T47D (cell line): ENCODE data around the gene DCAF17.
"Not testable (repeated sequence)": the region's sequence is repeated elsewhere in the genome, so short reads cannot be mapped to it uniquely, and the experiment has no call there.

ENCODE experiments used
- DNase-seq, 2 experiments: peaks; one replicate each; pipeline versions ENCODE4 v3.0.0 to v3.0.0-alpha.2; 2011 to 2012; ENCODE audit warnings: low read depth in 1 of 2, low spot score in 1 of 2
- JUND ChIP-seq: IDR thresholded peaks from 2 replicates; pipeline ENCODE4 v1.6.1; 2012; ENCODE audit warnings: low read depth
- in situ Hi-C: cut with HindIII; loops from 2 replicates; pipeline ENCODE4 v1.10.0; 2016; ENCODE audit warnings: low sequenced_read_pairs, low pct_unique_long_range_greater_than_20kb

The DCAF17 gene

GRCh38 chr2:171513719-171514160 is 79.7 kb downstream of the DCAF17 start:
- in situ Hi-C loops: no loop called here
- DNase-seq: no peak
- TF ChIP-seq JUND: no peak

GRCh38 chr2:171514908-171515582 is 81.0 kb downstream of the DCAF17 start:
- no peak for TF ChIP-seq JUND
- DNase-seq: no peak
- in situ Hi-C loops: no loop called here

GRCh38 chr2:171515672-171516298 is 81.8 kb downstream of the DCAF17 start:
- no peak for TF ChIP-seq JUND
- in situ Hi-C loops: no loop called here
- DNase-seq: no peak

- DNase-seq: no peak
- TF ChIP-seq JUND: no peak
Measured at GRCh38 chr2:171516793-171517192, 82.8 kb downstream of the DCAF17 start.

GRCh38 chr2:171520471-171520870 is 86.4 kb downstream of the DCAF17 start:
- DNase-seq: no peak
- TF ChIP-seq JUND: no peak
- in situ Hi-C loops: no loop called here

More at GRCh38 chr2:171516793-171517192, 82.8 kb downstream of the DCAF17 start:
- in situ Hi-C loops: no loop called here

- in situ Hi-C loops: no loop called here
- no peak for DNase-seq
- TF ChIP-seq JUND: no peak
Measured at GRCh38 chr2:171521361-171522051, 87.5 kb downstream of the DCAF17 start.

GRCh38 chr2:171522052-171522787 is 88.2 kb downstream of the DCAF17 start, which contains the start of gene CYBRD1:
CYBRD1 (plus strand) TSS chr2:171522474; CDS start chr2:171522546, 72 bp downstream.
- TF ChIP-seq JUND: no peak
- in situ Hi-C loops: no loop called here
- peak; percentile 18 to 82 for DNase-seq

- in situ Hi-C loops: no loop called here
- TF ChIP-seq JUND: no peak
- DNase-seq: peak in 1 of 2 experiments; percentile 21
Measured at GRCh38 chr2:171522788-171523087, 88.7 kb downstream of the DCAF17 start.

GRCh38 chr2:171523088-171524017 is 89.3 kb downstream of the DCAF17 start:
- in situ Hi-C loops: no loop called here
- DNase-seq: peak; percentile 61 to 89
- TF ChIP-seq JUND: no peak

GRCh38 chr2:171524018-171524401 is 90.0 kb downstream of the DCAF17 start:
- no peak for TF ChIP-seq JUND
- peak; percentile 13 to 83 for DNase-seq
- in situ Hi-C loops: no loop called here

GRCh38 chr2:171529914-171530313 is 95.9 kb downstream of the DCAF17 start:
- no peak for TF ChIP-seq JUND
- in situ Hi-C loops: no loop called here
- DNase-seq: peak in 1 of 2 experiments; percentile 39

GRCh38 chr2:171530378-171530777 is 96.4 kb downstream of the DCAF17 start:
- in situ Hi-C loops: no loop called here
- no peak for DNase-seq
- TF ChIP-seq JUND: no peak

GRCh38 chr2:171530859-171531258 is 96.8 kb downstream of the DCAF17 start:
- in situ Hi-C loops, DNase-seq: not testable (repeated sequence)
